PC-9 (cell line): ENCODE measurements around the gene RAVER1.

Experiments
- CTCF ChIP-seq: fragments of 200-600 bp; sonication (generic); conservative IDR thresholded peaks from 2 replicates; pipeline ENCODE4 v1.6.1; 2017; ENCODE audit warnings: mixed run types, antibody characterized with exemption, mild to moderate bottlenecking, moderate library complexity
- EZH2 ChIP-seq: fragments of 200-600 bp; sonication (generic); IDR thresholded peaks from 2 replicates; pipeline ENCODE4 v1.8.0; 2017; ENCODE audit warnings: antibody characterized with exemption, low read depth

- no peak for TF ChIP-seq CTCF
- TF ChIP-seq EZH2 = no peak
Observed at GRCh38 chr19:10284960-10285278, 48.4 kb downstream of the RAVER1 start.
